HG02884 (cell line): ENCODE measurements around the gene TCP1.
"Not testable (repeated sequence)": the region's sequence is repeated elsewhere in the genome, so short reads cannot be mapped to it uniquely, and the experiment has no call there.

ENCODE experiments used
- ATAC-seq: cut with Tn5 transposase; IDR thresholded peaks from one replicate; pipeline ENCODE4 v1.9.1; 2021; ENCODE audit warnings: mild to moderate bottlenecking, moderate library complexity; ENCODE audit not compliant: unreplicated experiment

TCP1 gene

DNA sequence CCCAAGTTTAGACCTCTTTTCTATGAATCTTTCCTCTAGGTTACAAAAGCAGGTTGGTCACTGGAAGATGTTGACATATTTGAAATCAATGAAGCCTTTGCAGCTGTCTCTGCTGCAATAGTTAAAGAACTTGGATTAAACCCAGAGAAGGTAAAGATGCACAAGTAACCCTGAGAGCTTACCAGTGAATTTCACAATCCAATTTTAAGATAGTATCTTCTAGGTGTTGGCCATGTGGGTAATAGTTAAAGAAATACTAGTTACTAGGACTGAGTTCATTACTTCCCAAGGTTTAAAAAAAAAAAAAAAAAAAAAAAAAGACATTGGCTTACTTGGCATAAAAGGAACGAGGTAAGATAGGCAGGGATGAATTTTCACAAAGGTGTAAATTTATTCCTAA, 11.3 kb downstream of the TCP1 start:
- ATAC-seq: no peak

DNA sequence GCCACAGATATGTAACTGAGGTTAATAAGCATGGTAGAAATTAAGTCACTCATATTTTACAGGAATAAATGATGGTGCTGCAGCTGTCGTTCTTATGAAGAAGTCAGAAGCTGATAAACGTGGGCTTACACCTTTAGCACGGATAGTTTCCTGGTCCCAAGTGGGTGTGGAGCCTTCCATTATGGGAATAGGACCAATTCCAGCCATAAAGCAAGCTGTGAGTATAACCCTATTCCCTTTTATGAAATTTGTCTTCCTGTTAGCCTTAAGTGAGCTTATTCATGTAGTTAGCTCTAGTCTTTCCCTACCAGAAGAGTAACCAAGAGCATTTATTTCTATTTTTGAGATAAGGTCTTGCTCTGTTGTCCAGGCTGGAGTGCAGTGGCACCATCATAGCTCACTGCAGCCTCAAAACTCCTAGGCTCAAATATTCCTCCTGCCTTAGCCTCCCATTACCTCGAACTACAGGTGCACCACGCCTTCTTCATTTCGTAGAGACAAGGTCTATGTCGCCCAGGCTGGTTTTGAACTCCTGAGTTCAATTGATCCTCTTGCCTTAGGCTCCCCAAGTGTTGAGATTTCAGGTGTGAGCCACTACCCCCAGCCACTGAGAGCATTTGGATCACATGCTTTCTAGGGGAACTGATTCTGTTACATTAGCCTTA, 12.0 kb downstream of the TCP1 start:
- ATAC-seq: no peak

- ATAC-seq: no peak
Measured at GRCh38 chr6:159772196-159772595, 17.2 kb downstream of the TCP1 start.

DNA sequence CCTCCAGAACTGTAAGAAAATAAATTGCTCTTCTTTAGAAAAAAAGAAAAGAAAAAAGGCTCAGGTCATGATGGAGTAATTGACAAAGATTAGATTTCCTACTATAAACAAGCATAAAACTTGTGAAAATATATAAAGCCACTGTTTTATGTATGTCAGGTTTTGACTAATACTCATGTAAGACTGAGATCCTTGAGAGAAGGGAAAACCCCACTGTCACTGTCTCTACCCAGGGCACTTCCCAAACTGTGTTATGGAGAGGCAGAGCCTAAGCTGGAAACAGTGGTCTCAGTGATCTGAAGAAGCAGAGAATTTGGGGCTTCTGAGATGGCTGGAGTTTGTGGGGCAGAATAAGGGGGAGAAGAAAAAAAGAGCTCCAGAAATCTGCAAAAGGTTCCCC, 19.9 kb downstream of the TCP1 start:
- no peak for ATAC-seq

GRCh38 chr6:159766906-159767305, 22.5 kb downstream of the TCP1 start:
- no peak for ATAC-seq

DNA sequence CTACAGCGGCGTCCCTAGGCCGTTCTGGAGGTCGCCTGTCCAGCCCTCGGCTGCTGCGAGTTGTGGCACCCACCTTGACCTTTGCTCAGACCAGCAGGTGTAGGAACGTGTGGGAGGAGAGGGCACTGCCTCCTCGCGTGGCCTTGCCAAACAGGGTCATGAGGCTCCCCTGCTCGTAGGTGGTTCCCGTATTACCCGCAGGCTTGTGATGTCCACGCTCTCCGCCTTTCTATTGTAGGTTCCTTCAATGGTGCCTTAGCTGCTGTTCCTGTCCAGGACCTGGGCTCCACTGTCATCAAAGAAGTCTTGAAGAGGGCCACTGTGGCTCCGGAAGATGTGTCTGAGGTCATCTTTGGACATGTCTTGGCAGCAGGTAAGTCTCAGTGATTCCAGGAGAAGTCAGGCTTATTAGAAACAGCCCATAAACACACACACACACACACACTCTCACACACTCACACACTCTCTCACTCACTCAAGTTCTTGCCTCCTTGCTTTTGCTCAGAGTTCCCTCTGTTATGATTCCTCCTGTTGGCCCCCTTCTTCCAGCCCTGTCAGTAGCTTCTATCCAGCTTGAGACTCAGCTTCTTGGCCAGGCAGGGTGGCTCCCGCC, 26.6 kb downstream of the TCP1 start:
- ATAC-seq: peak; percentile 5

- ATAC-seq: peak; percentile 96
Measured at GRCh38 chr6:159761873-159762680, 27.3 kb downstream of the TCP1 start, which contains the start of gene ACAT2. Gene ACAT2 (plus strand): TSS chr6:159762045. CDS start chr6:159762088, 43 bp downstream.

DNA sequence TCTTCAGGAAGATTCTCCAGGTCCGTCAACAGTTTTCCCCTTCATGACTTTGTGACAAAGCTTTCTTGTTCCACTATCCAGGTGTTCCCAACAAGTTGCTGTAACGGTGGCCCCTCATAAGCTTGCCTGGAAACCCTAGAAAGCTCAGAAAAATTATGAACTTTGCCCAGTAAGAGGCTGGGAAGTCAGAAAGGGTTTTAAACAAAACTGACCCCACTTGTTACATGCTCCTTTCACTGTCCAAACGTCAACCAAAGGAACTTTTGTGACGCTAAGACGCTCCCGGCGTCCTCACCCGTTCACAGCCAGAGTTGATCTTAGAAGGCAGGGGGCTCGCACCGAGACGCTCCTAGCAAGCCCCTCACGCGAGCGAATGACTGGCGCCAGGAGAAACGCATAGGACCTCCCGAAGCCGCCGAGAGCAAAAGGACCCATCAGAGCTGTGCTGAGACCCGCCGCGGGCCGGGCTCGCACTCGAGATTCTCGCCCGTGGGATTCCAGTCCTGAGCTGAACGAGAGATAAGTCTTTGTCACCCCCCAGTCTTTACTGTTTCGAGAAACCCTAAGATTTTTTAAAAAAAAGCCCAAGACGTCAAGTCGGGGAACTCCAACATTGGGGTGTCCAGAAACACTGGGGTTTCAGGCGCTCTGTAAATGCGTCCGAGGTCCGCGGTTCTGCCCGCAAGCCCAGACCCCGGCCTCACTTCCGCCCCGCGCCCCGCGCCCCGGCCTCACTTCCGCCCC, 28.1 kb downstream of the TCP1 start:
- no peak for ATAC-seq

DNA sequence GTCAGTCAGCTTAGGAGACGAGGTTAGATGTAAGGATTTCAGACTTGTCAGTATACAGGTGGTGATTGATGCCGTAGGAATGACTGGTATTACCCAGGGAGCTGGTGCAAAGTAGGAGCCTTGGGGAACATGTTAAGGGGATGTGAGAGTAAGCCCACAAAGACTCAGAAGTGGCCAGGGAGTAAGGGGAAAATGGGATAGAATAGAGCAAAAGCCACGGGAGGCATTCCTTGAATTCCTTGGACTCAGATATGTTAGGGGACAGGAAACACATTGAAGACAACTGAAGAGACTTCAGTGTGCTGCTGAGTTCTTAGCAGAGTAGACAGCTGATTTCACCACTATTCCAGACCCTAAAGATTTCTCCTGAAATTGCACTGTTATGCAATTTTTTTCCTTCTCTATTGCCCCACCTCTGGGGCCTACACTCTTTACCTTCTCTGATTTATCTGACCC, 28.8 kb downstream of the TCP1 start:
- ATAC-seq: no peak

- ATAC-seq: no peak
Measured at GRCh38 chr6:159759645-159760044, 29.8 kb downstream of the TCP1 start.

DNA sequence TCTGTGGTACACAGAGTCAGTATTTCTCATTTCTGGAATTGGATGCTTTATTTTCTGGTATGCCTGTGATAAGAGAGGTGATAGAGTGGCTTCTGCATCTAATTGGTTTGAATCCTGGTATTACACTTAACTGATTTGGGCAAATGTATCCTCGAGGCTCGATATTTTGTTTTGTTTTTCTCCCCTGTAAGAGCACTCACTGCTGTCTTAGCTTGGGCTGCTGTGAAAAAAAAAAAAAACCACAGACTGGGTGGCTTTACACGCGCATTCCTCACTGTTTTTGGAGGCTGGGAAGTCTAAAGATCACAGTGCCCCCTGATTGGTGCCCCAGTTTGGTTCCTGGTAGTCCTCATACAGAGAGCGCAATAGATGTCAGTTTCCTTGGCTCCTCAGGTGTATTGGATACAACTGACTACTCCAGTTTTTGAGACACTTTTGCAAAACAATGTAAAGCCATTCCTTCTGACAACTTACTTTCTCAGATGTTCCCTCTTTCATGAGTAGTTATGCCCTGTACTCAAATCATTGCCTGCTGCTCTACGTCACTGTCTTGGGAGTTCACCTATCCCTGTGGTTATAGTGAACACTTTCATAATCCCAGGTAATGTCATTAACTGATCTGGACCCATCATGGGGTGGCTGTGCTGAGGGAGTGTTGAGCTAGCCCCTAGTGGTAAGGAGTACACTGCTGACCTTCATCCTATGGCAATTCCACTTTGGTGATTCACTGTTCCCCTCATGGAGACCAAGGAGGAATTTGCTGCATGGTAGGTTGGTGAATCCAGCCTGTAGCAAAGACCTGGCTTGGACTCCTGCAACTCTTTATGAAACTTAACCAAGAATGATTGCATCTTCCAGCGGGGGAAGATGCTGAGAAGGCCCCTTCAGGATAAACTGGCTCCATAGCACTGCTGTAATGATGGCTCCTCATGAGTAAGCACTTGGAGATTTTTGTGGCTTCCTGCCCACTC, 31.1 kb downstream of the TCP1 start:
- ATAC-seq: no peak

- ATAC-seq: no peak
Measured at GRCh38 chr6:159756508-159756907, 32.9 kb downstream of the TCP1 start.

DNA sequence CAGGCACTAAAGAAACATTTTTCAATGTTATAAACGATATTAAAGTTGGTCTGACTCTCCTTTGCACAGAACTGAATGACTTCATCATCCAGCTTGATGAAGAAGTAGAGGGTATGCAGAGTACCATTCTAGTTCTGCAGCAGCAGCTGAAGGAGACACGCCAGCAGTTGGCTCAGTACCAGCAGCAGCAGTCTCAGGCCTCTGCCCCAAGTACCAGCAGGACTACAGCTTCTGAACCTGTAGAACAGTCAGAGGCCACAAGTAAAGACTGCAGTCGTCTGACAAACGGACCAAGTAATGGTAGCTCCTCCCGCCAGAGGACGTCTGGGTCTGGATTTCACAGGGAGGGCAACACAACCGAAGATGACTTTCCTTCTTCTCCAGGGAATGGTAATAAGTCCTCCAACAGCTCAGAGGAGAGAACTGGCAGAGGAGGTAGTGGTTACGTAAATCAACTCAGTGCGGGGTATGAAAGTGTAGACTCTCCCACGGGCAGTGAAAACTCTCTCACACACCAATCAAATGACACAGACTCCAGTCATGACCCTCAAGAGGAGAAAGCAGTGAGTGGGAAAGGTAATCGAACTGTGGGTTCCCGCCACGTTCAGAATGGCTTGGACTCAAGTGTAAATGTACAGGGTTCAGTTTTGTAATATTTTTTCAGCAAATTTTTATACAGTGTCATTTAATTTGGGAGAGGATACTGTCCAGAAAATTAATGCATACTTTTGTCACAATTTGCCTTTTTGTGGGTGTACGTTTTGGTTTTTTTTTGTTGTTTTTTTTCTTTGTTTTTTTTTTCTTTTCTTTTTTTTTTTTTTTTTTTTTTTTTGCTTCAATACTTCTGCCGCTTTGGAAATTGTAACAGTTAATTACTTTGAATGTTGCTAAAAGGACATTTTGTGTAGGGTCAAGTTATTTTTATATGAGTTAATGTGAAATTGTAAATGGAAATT, 34.2 kb downstream of the TCP1 start:
- ATAC-seq: no peak

DNA sequence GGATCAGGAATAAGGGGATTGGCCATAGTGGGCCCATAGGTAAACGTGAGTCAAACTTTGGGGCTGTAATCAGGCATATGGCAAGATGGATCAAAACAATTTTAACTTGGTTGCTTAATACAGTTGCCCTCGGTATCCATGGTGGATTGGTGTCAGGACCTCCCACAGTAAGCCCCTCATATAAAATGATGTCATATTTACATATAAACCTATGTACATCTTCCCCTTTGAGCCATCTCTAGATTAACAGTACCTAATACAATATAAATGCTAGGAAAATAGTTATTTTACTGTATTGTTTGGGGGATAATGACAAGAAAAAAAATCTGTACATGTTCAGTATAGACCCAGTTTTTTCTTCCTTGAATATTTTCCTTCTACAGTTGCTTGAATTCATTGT, 35.0 kb downstream of the TCP1 start:
- no peak for ATAC-seq

DNA sequence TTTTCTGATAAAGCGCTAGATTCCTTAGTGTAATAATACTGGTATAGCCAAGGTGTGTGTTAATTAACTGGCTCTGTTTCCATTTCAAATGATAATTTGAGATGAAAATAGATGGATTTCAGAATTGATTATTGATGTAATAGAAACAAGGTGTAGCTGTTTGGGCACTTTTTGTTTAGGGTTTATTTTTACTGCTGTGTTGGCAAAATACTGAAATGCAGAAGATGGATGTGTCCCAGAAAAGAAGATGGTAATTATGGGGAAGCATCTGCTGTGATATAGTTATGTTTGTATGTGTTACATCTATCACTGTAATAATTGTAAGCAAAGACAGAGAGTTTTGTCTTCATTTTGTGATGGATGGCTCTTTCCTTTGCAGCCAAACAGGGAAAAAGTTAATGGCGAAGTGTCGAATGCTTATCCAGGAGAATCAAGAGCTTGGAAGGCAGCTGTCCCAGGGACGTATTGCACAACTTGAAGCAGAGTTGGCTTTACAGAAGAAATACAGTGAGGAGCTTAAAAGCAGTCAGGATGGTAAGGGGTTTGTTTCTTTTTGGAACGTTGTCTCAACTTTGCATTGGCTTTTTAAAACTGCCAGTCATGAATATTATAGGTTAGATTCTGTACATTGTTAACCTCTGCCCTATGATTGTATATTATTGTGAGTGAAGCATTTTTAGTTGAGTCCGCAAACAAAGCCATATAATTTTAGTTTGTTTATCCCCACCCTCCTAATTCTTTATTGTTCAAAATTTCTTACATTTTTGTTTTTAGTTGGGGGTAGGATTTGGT, 36.1 kb downstream of the TCP1 start:
- ATAC-seq: no peak

GRCh38 chr6:159751448-159751847, 38.0 kb downstream of the TCP1 start:
- ATAC-seq: no peak

DNA sequence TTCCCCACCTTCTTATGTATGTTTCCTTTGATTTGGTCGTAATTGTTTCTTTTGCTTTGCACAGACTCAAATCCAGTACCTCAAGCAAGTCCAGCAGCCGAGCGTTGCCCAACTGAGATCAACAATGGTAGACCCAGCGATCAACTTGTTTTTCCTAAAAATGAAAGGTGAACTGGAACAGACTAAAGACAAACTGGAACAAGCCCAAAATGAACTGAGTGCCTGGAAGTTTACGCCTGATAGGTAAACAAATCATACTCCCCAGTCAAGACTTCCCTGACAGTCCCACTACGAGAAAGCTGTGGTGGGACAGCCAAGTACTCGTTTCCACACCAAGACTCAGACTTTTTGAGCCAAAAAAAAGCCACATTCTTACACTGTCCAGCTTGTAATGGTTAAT, 41.3 kb downstream of the TCP1 start:
- ATAC-seq: not testable (repeated sequence)

- no peak for ATAC-seq
Measured at GRCh38 chr6:159746759-159747158, 42.6 kb downstream of the TCP1 start.
